B cell (primary cell): Measurements from ENCODE around the gene NUP93. TPM values are rescaled to one million over a fixed set of nuclear protein-coding genes. Genes with fewer than 3 reads are reported as not detected.
"Not testable (repeated sequence)": the region's sequence is repeated elsewhere in the genome, so short reads cannot be mapped to it uniquely, and the experiment has no call there.

ENCODE experiments used
- ATAC-seq: fragments of 200-7000 bp; cut with Tn5 transposase; one replicate; pipeline ENCODE4 v1.10.0; 2021; ENCODE audit warnings: low read depth, mild to moderate bottlenecking, moderate number of reproducible peaks, moderate library complexity
- CTCF ChIA-PET: fragments of 350-600 bp; sonication (Branson Sonifier 250); formaldehyde crosslinking; loops from one replicate; lab custom pipeline; 2021; ENCODE audit warnings: antibody characterized with exemption, inconsistent platforms; lab: Charles Lee
- POLR2A ChIA-PET: fragments of 350-600 bp; sonication (Branson Sonifier 250); formaldehyde crosslinking; loops from one replicate; lab custom pipeline; 2021; ENCODE audit warnings: antibody characterized with exemption; lab: Charles Lee
- DNase-seq: peaks from one replicate; pipeline ENCODE4 v3.0.0; 2013
- H2AFZ ChIP-seq: 2 replicates; pipeline ENCODE4 v1.6.1; 2012; ENCODE audit warnings: mild to moderate bottlenecking, low read depth, low read length; ENCODE audit not compliant: insufficient read depth, poor library complexity, severe bottlenecking
- H3K27ac ChIP-seq, 2 donors: 1 replicate in 1 of 2; 2 replicates in 1 of 2; pipeline ENCODE4 v1.5.1; 2012 to 2013; ENCODE audit warnings: low read length in 2 of 2, mild to moderate bottlenecking in 2 of 2, moderate library complexity in 1 of 2
- H3K27me3 ChIP-seq, 4 experiments: fragments of 200-600 bp in 1 of 4; sonication (generic) in 1 of 4; replicated peaks in 1 of 4; 1 replicate in 2 of 4; 2 replicates in 2 of 4; pipeline versions ENCODE4 v1.6.1 to v1.7.0; 2013 to 2016; ENCODE audit warnings: low read length in 3 of 4, mild to moderate bottlenecking in 2 of 4, mixed read lengths in 1 of 4, moderate library complexity in 1 of 4; ENCODE audit not compliant: insufficient read depth in 4 of 4, control insufficient read depth in 3 of 4; ENCODE audit errors: control extremely low read depth in 1 of 4
- H3K36me3 ChIP-seq, 2 experiments: replicated peaks in 1 of 2; 1 replicate in 1 of 2; 2 replicates in 1 of 2; pipeline versions ENCODE4 v1.6.1 to v1.7.1; 2013; ENCODE audit warnings: low read length in 1 of 2; ENCODE audit not compliant: insufficient read depth in 2 of 2, control insufficient read depth in 1 of 2; ENCODE audit errors: control extremely low read depth in 1 of 2, extremely low read depth in 1 of 2
- H3K4me1 ChIP-seq, 2 donors: fragments of 200-600 bp in 1 of 2; sonication (generic) in 1 of 2; 1 replicate in 1 of 2; 2 replicates in 1 of 2; pipeline versions ENCODE4 v1.5.1 to v1.6.1; 2013 to 2017; ENCODE audit warnings: low read length in 2 of 2; ENCODE audit not compliant: control insufficient read depth in 2 of 2, insufficient read depth in 2 of 2
- H3K4me2 ChIP-seq: replicated peaks from 2 replicates; pipeline ENCODE3; 2012; ENCODE audit warnings: mild to moderate bottlenecking, low read depth, low read length; ENCODE audit not compliant: poor library complexity, severe bottlenecking
- H3K4me3 ChIP-seq, 5 experiments: fragments of 200-600 bp in 1 of 5; sonication (generic) in 1 of 5; 1 replicate in 3 of 5; 2 replicates in 2 of 5; pipeline versions ENCODE4 v1.5.1 to v1.7.0; 2011 to 2016; ENCODE audit warnings: low read length in 4 of 5, mild to moderate bottlenecking in 4 of 5, low read depth in 2 of 5, control low read depth in 1 of 5, moderate library complexity in 1 of 5; ENCODE audit not compliant: insufficient read depth in 1 of 5; ENCODE audit errors: control extremely low read depth in 1 of 5, extremely low read depth in 1 of 5
- H3K79me2 ChIP-seq: fragments of 200-600 bp; sonication (generic); one replicate; pipeline ENCODE4 v1.6.0; 2016; ENCODE audit warnings: low read length; ENCODE audit not compliant: control insufficient read depth, insufficient read depth
- H3K9ac ChIP-seq: fragments of 200-600 bp; sonication (generic); 2 replicates; pipeline ENCODE4 v1.6.1; 2017; ENCODE audit warnings: mild to moderate bottlenecking, low read length, moderate library complexity
- H3K9me3 ChIP-seq, 3 donors: one replicate each; pipeline versions ENCODE4 v1.6.1 to v1.7.1; 2013; ENCODE audit warnings: low read length in 2 of 3; ENCODE audit not compliant: control insufficient read depth in 2 of 3, insufficient read depth in 1 of 3; ENCODE audit errors: control extremely low read depth in 1 of 3
- H4K20me1 ChIP-seq: 2 replicates; pipeline ENCODE4 v1.6.0; 2012; ENCODE audit warnings: mild to moderate bottlenecking, low read length; ENCODE audit not compliant: insufficient read depth, control insufficient read depth, poor library complexity, severe bottlenecking
- H3K27ac Mint-ChIP-seq: one replicate; pipeline ENCODE4 v1.8.0; 2021; ENCODE audit warnings: mixed read lengths
- H3K27me3 Mint-ChIP-seq: one replicate; pipeline ENCODE4 v1.8.0; 2021; ENCODE audit warnings: mixed read lengths
- H3K4me1 Mint-ChIP-seq: one replicate; pipeline ENCODE4 v1.8.0; 2021; ENCODE audit warnings: mixed read lengths
- H3K4me3 Mint-ChIP-seq: one replicate; pipeline ENCODE4 v1.8.0; 2021; ENCODE audit warnings: mixed read lengths
- H3K9me3 Mint-ChIP-seq: one replicate; pipeline ENCODE4 v1.8.0; 2022; ENCODE audit warnings: mixed read lengths; ENCODE audit not compliant: insufficient read depth
- CTCF ChIP-seq: fragments of 200-600 bp; IDR thresholded peaks from one replicate; pipeline ENCODE4 v1.8.0; 2022; ENCODE audit warnings: antibody characterized with exemption, mild to moderate bottlenecking
- EZH2 ChIP-seq: IDR thresholded peaks from 2 replicates; pipeline ENCODE4 v1.6.1; 2012; ENCODE audit warnings: borderline replicate concordance, low read depth, mild to moderate bottlenecking, moderate library complexity, low read length; ENCODE audit not compliant: insufficient read depth, poor library complexity, severe bottlenecking
- WGBS: methylation state at CpG from one replicate; pipeline ENCODE4 v1.1.5; 2013; ENCODE audit warnings: missing lambda C conversion rate; ENCODE audit not compliant: insufficient coverage; 5-methylcytosine and 5-hydroxymethylcytosine counted together
- intact Hi-C: fragments of 100-400 bp; cut with micrococcal nuclease; formaldehyde crosslinking; loops from one replicate; pipeline ENCODE4 v1.10.0; 2022
- polyA plus RNA-seq: library from polyadenylated mRNA; depleted of rRNA; stranded (reverse); fragments of >200 nt; gene quantifications from 2 replicates; pipeline ENCODE4 v1.2.3, GENCODE V29; 2012
- total RNA-seq, 2 donors: library from RNA; stranded (reverse); fragments of 120-200 nt in 1 of 2; gene quantifications; 1 replicate in 1 of 2; 2 replicates in 1 of 2; pipeline versions ENCODE4 v1.2.3 to v1.2.4, GENCODE V29; 2013 to 2022

Gene NUP93
- total and polyA plus RNA-seq, 2 donors (not counting 1 experiment from before 2014, with no cell fraction given) = 23.6 to 64.6 TPM

GRCh38 chr16:56795011-56795410, 65.1 kb downstream of the NUP93 start:
- Histone ChIP-seq H3K36me3 (no peaks in the 10 kb centered on the region), H3K4me2 (no peak overlapping the region), H3K9me3 (no peaks in the 10 kb centered on the region), H3K79me2 (peaks cover 7% of the 10 kb centered on the region), H2AFZ (no peak overlapping the region), H3K27me3 (no peaks in the 10 kb centered on the region), H4K20me1 (peaks cover 5% of the 10 kb centered on the region), H3K27ac (no peak overlapping the region), H3K4me3 (no peak overlapping the region), H3K4me1 (no peaks in the 10 kb centered on the region), H3K9ac (no peak overlapping the region)
- H3K4me1 Mint-ChIP-seq = no peaks in the 10 kb centered on the region
- no peak for DNase-seq
- no peaks in the 10 kb centered on the region for H3K9me3 Mint-ChIP-seq
- no peaks in the 10 kb centered on the region for H3K27me3 Mint-ChIP-seq
- no CpG with 5 or more reads among the region's 3 CpGs for WGBS
- no peak overlapping the region for H3K4me3 Mint-ChIP-seq
- POLR2A ChIA-PET = interaction anchor here (0.7 kb wide), 1 partner anchor 35 kb away, joined by 9 read pairs; no protein-coding TSS in a partner anchor
- no peak overlapping the region for H3K27ac Mint-ChIP-seq
- ATAC-seq = no peak
- intact Hi-C loops = no loop called here
- CTCF ChIA-PET = interaction anchor here (0.6 to 1.0 kb wide), 4 partner anchors 9 to 406 kb away, joined by 3 to 5 read pairs (median 3); no protein-coding TSS in a partner anchor
- TF ChIP-seq CTCF = no peak
- no peak for TF ChIP-seq EZH2

- intact Hi-C loops, POLR2A ChIA-PET, H3K27me3 ChIP-seq, H3K4me3 ChIP-seq, H3K9ac ChIP-seq, H3K4me3 Mint-ChIP-seq, H4K20me1 ChIP-seq, H3K4me1 ChIP-seq, H3K9me3 Mint-ChIP-seq, H3K9me3 ChIP-seq, DNase-seq, H2AFZ ChIP-seq, CTCF ChIA-PET, H3K36me3 ChIP-seq, H3K27ac Mint-ChIP-seq, ATAC-seq, H3K79me2 ChIP-seq, H3K27me3 Mint-ChIP-seq, H3K4me2 ChIP-seq, H3K4me1 Mint-ChIP-seq, H3K27ac ChIP-seq: not testable (repeated sequence)
- WGBS = 100% methylated on average over 1 of the region's 2 CpGs
Measured at GRCh38 chr16:56797038-56797437, 67.1 kb downstream of the NUP93 start.
